Retina (tissue), 1 donor: Measurements from ENCODE around the gene TPK1.
"Not testable (repeated sequence)": the region's sequence is repeated elsewhere in the genome, so short reads cannot be mapped to it uniquely, and the experiment has no call there.

Experiments used
- DNase-seq: peaks from one replicate; pipeline ENCODE4 v3.0.0-alpha.2; 2016

The TPK1 gene

GRCh38 chr7:144468990-144469732 is 366.7 kb downstream of the TPK1 start:
- DNase-seq, result no peak

GRCh38 chr7:144459635-144460034 is 376.2 kb downstream of the TPK1 start:
- DNase-seq, result no peak

- DNase-seq, result no peak
Observed at GRCh38 chr7:144455040-144455404, 380.8 kb downstream of the TPK1 start.

- DNase-seq, result no peak
Observed at GRCh38 chr7:144454256-144455039, 381.4 kb downstream of the TPK1 start.

GRCh38 chr7:144452064-144452463 is 383.8 kb downstream of the TPK1 start:
- no peak for DNase-seq

- DNase-seq, result no peak
Observed at GRCh38 chr7:144445590-144445989, 390.3 kb downstream of the TPK1 start.

GRCh38 chr7:144439717-144440205 is 396.1 kb downstream of the TPK1 start:
- DNase-seq, result no peak

GRCh38 chr7:144438759-144439158 is 397.1 kb downstream of the TPK1 start:
- DNase-seq, result no peak

- DNase-seq, result peak; percentile 38
Observed at GRCh38 chr7:144437370-144438191, 398.3 kb downstream of the TPK1 start.

GRCh38 chr7:144436500-144436899 is 399.4 kb downstream of the TPK1 start:
- DNase-seq, result no peak

GRCh38 chr7:144428431-144428830 is 407.4 kb downstream of the TPK1 start:
- DNase-seq, result no peak

- not testable (repeated sequence) for DNase-seq
Observed at GRCh38 chr7:144427539-144427938, 408.3 kb downstream of the TPK1 start.

GRCh38 chr7:144418931-144419330 is 416.9 kb downstream of the TPK1 start:
- not testable (repeated sequence) for DNase-seq

- DNase-seq, result no peak
Observed at GRCh38 chr7:144416341-144416740, 419.5 kb downstream of the TPK1 start.

GRCh38 chr7:144415858-144416257 is 420.0 kb downstream of the TPK1 start:
- no peak for DNase-seq

- DNase-seq, result no peak
Observed at GRCh38 chr7:144414815-144415214, 421.0 kb downstream of the TPK1 start.

- DNase-seq, result no peak
Observed at GRCh38 chr7:144410441-144410840, 425.4 kb downstream of the TPK1 start.

GRCh38 chr7:144408121-144408520 is 427.7 kb downstream of the TPK1 start:
- DNase-seq, result no peak

- DNase-seq, result no peak
Observed at GRCh38 chr7:144407266-144407931, 428.5 kb downstream of the TPK1 start.

- no peak for DNase-seq
Observed at GRCh38 chr7:144404946-144405345, 430.9 kb downstream of the TPK1 start.

- DNase-seq, result no peak
Observed at GRCh38 chr7:144403649-144404061, 432.2 kb downstream of the TPK1 start, which contains the start of gene NOBOX. NOBOX (minus strand) TSS chr7:144403693.

- no peak for DNase-seq
Observed at GRCh38 chr7:144403102-144403501, 432.8 kb downstream of the TPK1 start.
